ENCODE results near the gene CD6.

CD6 gene

DNA sequence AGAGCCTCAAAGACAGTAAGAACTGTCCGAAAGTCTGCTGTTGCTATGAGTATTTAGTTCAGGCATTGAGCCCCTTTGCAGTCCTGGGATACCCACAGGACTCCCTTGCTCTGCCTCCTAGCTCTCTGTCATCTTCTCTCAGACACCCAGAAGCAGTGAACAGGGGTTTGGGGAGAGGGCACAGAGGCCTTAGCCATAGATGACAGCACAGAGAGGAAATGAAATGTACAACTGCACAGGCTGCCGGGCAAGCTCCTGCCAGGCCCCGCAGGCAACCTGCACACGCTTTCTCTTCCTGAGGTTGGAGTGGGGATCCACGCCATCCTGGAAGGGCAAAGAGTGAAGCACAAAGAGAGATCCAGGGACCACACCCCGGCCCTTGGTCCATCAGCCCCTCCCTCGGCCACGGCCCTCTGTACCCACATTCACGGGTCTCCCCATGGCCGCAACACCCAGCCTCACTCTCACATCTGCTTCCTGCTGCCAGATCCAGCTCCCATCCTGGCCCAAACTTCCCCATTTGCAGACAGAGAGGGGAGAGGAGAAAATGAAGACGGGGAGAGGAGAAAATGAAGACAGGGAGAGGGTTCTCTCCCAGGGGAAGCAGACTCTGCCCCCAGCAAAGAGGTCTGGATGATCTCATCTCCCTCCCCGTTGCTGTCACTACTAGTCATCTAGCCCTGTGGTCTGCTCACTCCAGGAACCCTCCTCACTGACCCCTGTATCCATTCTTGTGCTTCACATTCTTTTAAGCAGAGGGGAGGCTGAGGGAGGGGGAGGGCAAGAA is 40.7 kb downstream of the CD6 start:
- Histone ChIP-seq H3K27me3 (ENCODE audit: control insufficient read depth in 3 of 3, insufficient read depth in 3 of 3, low read depth in 1 of 3, low read length in 3 of 3) (peaks cover 0 to 63% (median 26%) of the 10 kb centered on the region in 3 experiments), H3K27ac (replicated peaks; ENCODE audit: low read length) (no peak overlapping the region), H3K4ac (ENCODE audit: low read length) (no peak overlapping the region), H3K4me1 (ENCODE audit: control insufficient read depth in 2 of 2, insufficient read depth in 1 of 2, low read depth in 1 of 2, low read length in 2 of 2) (peaks cover 5 to 14% of the 10 kb centered on the region in 2 donors), H2BK12ac (ENCODE audit: low read length) (no peak overlapping the region), H4K91ac (ENCODE audit: low read depth, low read length, poor library complexity) (no peak overlapping the region), H2BK15ac (ENCODE audit: low read length) (no peak overlapping the region), H3K79me1 (ENCODE audit: low read depth, low read length) (no peaks in the 10 kb centered on the region), H3K36me3 (replicated peaks in 1 of 2; ENCODE audit: control insufficient read depth in 2 of 2, insufficient read depth in 2 of 2, low read length in 2 of 2) (no peaks in the 10 kb centered on the region), H3K9ac (ENCODE audit: low read depth, low read length, poor library complexity) (no peak overlapping the region), H2BK5ac (ENCODE audit: low read length) (no peak overlapping the region), H3K18ac (ENCODE audit: low read length) (peak overlapping the region; percentile 49), H2AK5ac (ENCODE audit: low read depth, low read length) (peak overlapping the region; percentile 54), H3K4me2 (ENCODE audit: insufficient read depth, low read length, poor library complexity, severe bottlenecking) (no peak overlapping the region), H3K9me3 (replicated peaks in 1 of 2; ENCODE audit: control insufficient read depth in 2 of 2, insufficient read depth in 1 of 2, low read depth in 1 of 2, low read length in 2 of 2) (no peaks in the 10 kb centered on the region), H2AFZ (ENCODE audit: low read length) (peak overlapping the region; percentile 13), H3K4me3 (ENCODE audit: low read length in 2 of 2) (no peak overlapping the region), H2BK120ac (ENCODE audit: low read depth, low read length) (no peak overlapping the region), H4K8ac (ENCODE audit: low read depth, low read length) (no peak overlapping the region), H3K14ac (ENCODE audit: low read length) (no peak overlapping the region), H3K23ac (ENCODE audit: low read depth, low read length, poor library complexity) (no peak overlapping the region)
- DNase-seq (ENCODE audit: low spot score), result no peak
- WGBS, 2 donors (ENCODE audit: extremely low coverage in 2 of 2, insufficient read length in 2 of 2, insufficient replicate concordance in 1 of 2), result no CpG with 5 or more reads among the region's 12 CpGs

DNA sequence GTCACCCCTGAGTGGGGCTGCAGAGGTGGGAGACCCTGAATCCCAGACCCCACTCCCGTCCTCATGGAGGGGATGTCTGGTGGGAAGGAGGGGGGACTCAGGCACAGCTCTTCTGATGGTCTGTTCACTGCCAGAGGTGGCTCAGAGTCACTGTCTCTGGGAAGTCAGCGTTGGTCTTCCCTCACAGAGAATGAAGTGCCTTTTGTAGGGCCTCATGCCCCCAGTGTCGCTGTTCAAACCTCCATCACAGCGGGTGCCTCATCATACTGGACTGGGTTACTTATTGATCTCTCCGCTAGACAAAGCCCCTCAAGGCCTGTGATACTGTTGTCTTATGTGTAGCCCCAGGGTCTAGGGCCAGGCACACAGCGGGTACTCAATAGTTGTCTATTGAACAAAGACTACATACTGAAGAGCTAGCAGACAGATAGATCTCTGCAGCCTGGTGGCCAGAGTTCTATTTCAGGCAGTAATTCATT is 41.3 kb downstream of the CD6 start:
- no peaks in the 10 kb centered on the region for H3K9me3 ChIP-seq (replicated peaks in 1 of 2; ENCODE audit: control insufficient read depth in 2 of 2, insufficient read depth in 1 of 2, low read depth in 1 of 2, low read length in 2 of 2)
- no peak overlapping the region for H3K14ac ChIP-seq (ENCODE audit: low read length)
- no peak overlapping the region for H3K4me3 ChIP-seq (ENCODE audit: low read length in 2 of 2)
- no peak overlapping the region for H4K91ac ChIP-seq (ENCODE audit: low read depth, low read length, poor library complexity)
- H2BK120ac ChIP-seq (ENCODE audit: low read depth, low read length), result no peak overlapping the region
- H2AK5ac ChIP-seq (ENCODE audit: low read depth, low read length), result no peak overlapping the region
- no peak overlapping the region for H3K4me2 ChIP-seq (ENCODE audit: insufficient read depth, low read length, poor library complexity, severe bottlenecking)
- peaks cover 0 to 56% (median 19%) of the 10 kb centered on the region in 3 experiments for H3K27me3 ChIP-seq (ENCODE audit: control insufficient read depth in 3 of 3, insufficient read depth in 3 of 3, low read depth in 1 of 3, low read length in 3 of 3)
- no peak overlapping the region for H4K8ac ChIP-seq (ENCODE audit: low read depth, low read length)
- no peak overlapping the region for H3K23ac ChIP-seq (ENCODE audit: low read depth, low read length, poor library complexity)
- no peak overlapping the region for H3K4ac ChIP-seq (ENCODE audit: low read length)
- no peaks in the 10 kb centered on the region for H3K36me3 ChIP-seq (replicated peaks in 1 of 2; ENCODE audit: control insufficient read depth in 2 of 2, insufficient read depth in 2 of 2, low read length in 2 of 2)
- no peaks in the 10 kb centered on the region for H3K79me1 ChIP-seq (ENCODE audit: low read depth, low read length)
- DNase-seq (ENCODE audit: low spot score), result no peak
- H3K9ac ChIP-seq (ENCODE audit: low read depth, low read length, poor library complexity), result no peak overlapping the region
- H2BK15ac ChIP-seq (ENCODE audit: low read length), result no peak overlapping the region
- peak overlapping the region; percentile 13 for H2AFZ ChIP-seq (ENCODE audit: low read length)
- H2BK5ac ChIP-seq (ENCODE audit: low read length), result no peak overlapping the region
- WGBS, 2 donors (ENCODE audit: extremely low coverage in 2 of 2, insufficient read length in 2 of 2, insufficient replicate concordance in 1 of 2), result no CpG with 5 or more reads among the region's 6 CpGs
- H3K4me1 ChIP-seq (ENCODE audit: control insufficient read depth in 2 of 2, insufficient read depth in 1 of 2, low read depth in 1 of 2, low read length in 2 of 2), result peaks cover 5 to 12% of the 10 kb centered on the region in 2 donors
- no peak overlapping the region for H3K27ac ChIP-seq (replicated peaks; ENCODE audit: low read length)
- H2BK12ac ChIP-seq (ENCODE audit: low read length), result no peak overlapping the region
- H3K18ac ChIP-seq (ENCODE audit: low read length), result no peak overlapping the region

DNA sequence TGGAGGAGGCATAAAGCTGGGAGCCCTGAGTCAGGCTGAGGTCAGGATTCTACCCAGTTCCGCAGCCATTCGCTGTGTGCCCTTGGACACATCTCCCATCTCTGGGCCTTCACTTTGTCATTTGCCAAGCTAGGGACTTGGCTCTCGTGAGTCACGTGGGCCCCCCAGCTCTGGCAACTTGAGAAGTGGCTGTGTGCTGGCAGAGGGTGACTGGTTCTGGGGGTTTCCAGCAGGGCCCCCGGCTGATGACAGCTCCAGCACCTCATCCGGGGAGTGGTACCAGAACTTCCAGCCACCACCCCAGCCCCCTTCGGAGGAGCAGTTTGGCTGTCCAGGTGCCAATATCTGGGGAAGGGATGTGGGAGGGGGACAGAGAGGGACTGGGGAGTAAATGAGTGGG is 46.6 kb downstream of the CD6 start:
- Histone ChIP-seq H4K91ac (ENCODE audit: low read depth, low read length, poor library complexity) (no peak overlapping the region), H2BK12ac (ENCODE audit: low read length) (no peak overlapping the region), H3K36me3 (replicated peaks in 1 of 2; ENCODE audit: control insufficient read depth in 2 of 2, insufficient read depth in 2 of 2, low read length in 2 of 2) (no peaks in the 10 kb centered on the region), H3K79me1 (ENCODE audit: low read depth, low read length) (no peaks in the 10 kb centered on the region), H2BK5ac (ENCODE audit: low read length) (no peak overlapping the region), H3K9me3 (replicated peaks in 1 of 2; ENCODE audit: control insufficient read depth in 2 of 2, insufficient read depth in 1 of 2, low read depth in 1 of 2, low read length in 2 of 2) (no peaks in the 10 kb centered on the region), H2BK120ac (ENCODE audit: low read depth, low read length) (no peak overlapping the region), H3K18ac (ENCODE audit: low read length) (peak overlapping the region; percentile 18), H3K4ac (ENCODE audit: low read length) (no peak overlapping the region), H3K4me3 (ENCODE audit: low read length in 2 of 2) (no peak overlapping the region), H2AK5ac (ENCODE audit: low read depth, low read length) (peak overlapping the region; percentile 29), H3K23ac (ENCODE audit: low read depth, low read length, poor library complexity) (no peak overlapping the region), H2AFZ (ENCODE audit: low read length) (no peak overlapping the region), H4K8ac (ENCODE audit: low read depth, low read length) (no peak overlapping the region), H3K27me3 (ENCODE audit: control insufficient read depth in 3 of 3, insufficient read depth in 3 of 3, low read depth in 1 of 3, low read length in 3 of 3) (peaks cover 0 to 32% (median 0%) of the 10 kb centered on the region in 3 experiments), H3K4me2 (ENCODE audit: insufficient read depth, low read length, poor library complexity, severe bottlenecking) (no peak overlapping the region), H2BK15ac (ENCODE audit: low read length) (peak overlapping the region; percentile 52), H3K27ac (replicated peaks; ENCODE audit: low read length) (no peak overlapping the region), H3K9ac (ENCODE audit: low read depth, low read length, poor library complexity) (no peak overlapping the region), H3K4me1 (ENCODE audit: control insufficient read depth in 2 of 2, insufficient read depth in 1 of 2, low read depth in 1 of 2, low read length in 2 of 2) (peaks cover 7 to 9% of the 10 kb centered on the region in 2 donors), H3K14ac (ENCODE audit: low read length) (peak overlapping the region; percentile 25)
- no peak for DNase-seq (ENCODE audit: low spot score)
- no CpG with 5 or more reads among the region's 7 CpGs for WGBS, 2 donors (ENCODE audit: extremely low coverage in 2 of 2, insufficient read length in 2 of 2, insufficient replicate concordance in 1 of 2)

DNA sequence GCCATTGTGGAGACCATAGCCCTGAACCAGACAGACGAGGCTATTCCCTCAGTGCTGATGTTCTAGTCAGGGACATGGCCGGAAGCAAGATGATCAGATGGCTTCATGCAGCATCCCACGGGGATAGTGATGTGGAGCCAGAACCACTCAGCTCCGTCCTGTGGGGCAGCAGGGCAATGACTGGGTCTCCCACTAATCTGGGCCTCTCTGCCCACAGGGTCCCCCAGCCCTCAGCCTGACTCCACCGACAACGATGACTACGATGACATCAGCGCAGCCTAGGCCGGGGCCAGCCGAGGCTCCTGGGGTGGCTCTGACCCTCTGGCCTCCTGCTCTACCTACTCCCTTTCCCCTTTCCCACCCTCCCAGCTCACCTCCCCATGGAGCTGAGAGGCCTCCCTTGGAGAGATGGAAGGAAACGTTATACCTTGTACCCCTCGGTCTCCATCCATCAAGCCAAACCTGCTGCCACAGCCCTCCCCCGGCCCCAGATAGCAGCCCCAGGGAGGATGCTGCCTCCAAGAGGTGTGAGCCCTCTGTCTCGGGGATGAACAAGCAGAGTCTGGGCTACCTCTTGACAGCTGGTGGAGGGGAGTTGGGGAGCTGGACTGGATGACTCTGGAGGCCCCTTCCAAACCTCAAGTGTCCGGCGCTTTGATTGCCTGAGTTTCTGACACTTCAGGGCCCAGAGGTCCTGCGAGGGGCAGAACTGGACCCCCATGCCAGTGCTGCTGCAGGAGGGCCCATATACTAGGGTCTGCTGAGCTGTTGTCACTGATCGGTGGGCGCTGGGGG is 47.8 kb downstream of the CD6 start:
- peak overlapping the region; percentile 47 for H2AK5ac ChIP-seq (ENCODE audit: low read depth, low read length)
- no CpG with 5 or more reads among the region's 19 CpGs for WGBS, 2 donors (ENCODE audit: extremely low coverage in 2 of 2, insufficient read length in 2 of 2, insufficient replicate concordance in 1 of 2)

More for the DNA sequence above, 47.8 kb downstream of the CD6 start:
- Histone ChIP-seq H2BK15ac (ENCODE audit: low read length) (peak overlapping the region; percentile 2), H3K9ac (ENCODE audit: low read depth, low read length, poor library complexity) (no peak overlapping the region), H3K27ac (replicated peaks; ENCODE audit: low read length) (no peak overlapping the region), H3K4me1 (ENCODE audit: control insufficient read depth in 2 of 2, insufficient read depth in 1 of 2, low read depth in 1 of 2, low read length in 2 of 2) (peaks cover 7 to 9% of the 10 kb centered on the region in 2 donors), H4K8ac (ENCODE audit: low read depth, low read length) (no peak overlapping the region), H3K4ac (ENCODE audit: low read length) (no peak overlapping the region), H3K23ac (ENCODE audit: low read depth, low read length, poor library complexity) (no peak overlapping the region), H3K9me3 (replicated peaks in 1 of 2; ENCODE audit: control insufficient read depth in 2 of 2, insufficient read depth in 1 of 2, low read depth in 1 of 2, low read length in 2 of 2) (no peaks in the 10 kb centered on the region), H3K4me2 (ENCODE audit: insufficient read depth, low read length, poor library complexity, severe bottlenecking) (no peak overlapping the region), H2BK12ac (ENCODE audit: low read length) (no peak overlapping the region), H3K36me3 (replicated peaks in 1 of 2; ENCODE audit: control insufficient read depth in 2 of 2, insufficient read depth in 2 of 2, low read length in 2 of 2) (no peaks in the 10 kb centered on the region), H2BK5ac (ENCODE audit: low read length) (no peak overlapping the region), H3K79me1 (ENCODE audit: low read depth, low read length) (no peaks in the 10 kb centered on the region), H3K14ac (ENCODE audit: low read length) (no peak overlapping the region), H3K18ac (ENCODE audit: low read length) (peak overlapping the region; percentile 56), H2BK120ac (ENCODE audit: low read depth, low read length) (no peak overlapping the region), H3K27me3 (ENCODE audit: control insufficient read depth in 3 of 3, insufficient read depth in 3 of 3, low read depth in 1 of 3, low read length in 3 of 3) (peaks cover 0 to 30% (median 0%) of the 10 kb centered on the region in 3 experiments), H2AFZ (ENCODE audit: low read length) (no peak overlapping the region), H4K91ac (ENCODE audit: low read depth, low read length, poor library complexity) (no peak overlapping the region), H3K4me3 (ENCODE audit: low read length in 2 of 2) (no peak overlapping the region)
- no peak for DNase-seq (ENCODE audit: low spot score)

All from neuronal stem cell (in vitro differentiated cells).